HL-60 (cell line): ENCODE measurements around the gene CEP135.
"Not testable (repeated sequence)": the region's sequence is repeated elsewhere in the genome, so short reads cannot be mapped to it uniquely, and the experiment has no call there.

ENCODE experiments used
- DNase-seq, 2 experiments: peaks; one replicate each; pipeline ENCODE4 v3.0.0-alpha.2; 2010 to 2020; ENCODE audit warnings: low read depth in 1 of 2, low spot score in 1 of 2
- H3K27ac ChIP-seq: fragments of 250-450 bp; sonication (Bioruptor Pico); replicated peaks from 2 replicates; pipeline ENCODE4 v1.5.1; 2020; ENCODE audit warnings: mild to moderate bottlenecking, moderate library complexity
- H3K27me3 ChIP-seq: fragments of 250-450 bp; sonication (Bioruptor Pico); 2 replicates; pipeline ENCODE4 v1.5.1; 2021; ENCODE audit warnings: mild to moderate bottlenecking, moderate library complexity; ENCODE audit not compliant: insufficient read depth, poor library complexity, severe bottlenecking
- H3K4me3 ChIP-seq: replicated peaks from 2 replicates; pipeline ENCODE4 v1.5.1; 2011; ENCODE audit warnings: mild to moderate bottlenecking, control low read depth, low read length; ENCODE audit not compliant: insufficient read depth
- CTCF ChIP-seq: IDR thresholded peaks from one replicate; pipeline ENCODE4 v1.5.1; 2011; ENCODE audit warnings: low read length, control low read depth, inconsistent platforms; ENCODE audit not compliant: insufficient read depth
- GABPA ChIP-seq: IDR thresholded peaks from 2 replicates; pipeline ENCODE4 v1.6.1; 2012; ENCODE audit warnings: low read depth
- POLR2AphosphoS5 ChIP-seq: IDR thresholded peaks from 2 replicates; pipeline ENCODE4 v1.6.1; 2012; ENCODE audit warnings: low read depth
- REST ChIP-seq: IDR thresholded peaks from 2 replicates; pipeline ENCODE4 v1.6.1; 2012; ENCODE audit warnings: low read depth; ENCODE audit not compliant: insufficient replicate concordance
- SPI1 ChIP-seq: IDR thresholded peaks from 2 replicates; pipeline ENCODE4 v1.6.1; 2012; ENCODE audit warnings: low read depth, mild to moderate bottlenecking, borderline replicate concordance

Gene CEP135

GRCh38 chr4:55959655-55960054 lies 10.9 kb downstream of the CEP135 start:
- Histone ChIP-seq H3K27me3 (no peaks in the 10 kb centered on the region), H3K4me3 (no peak overlapping the region), H3K27ac (no peak overlapping the region)
- no peak for TF ChIP-seq GABPA
- no peak for TF ChIP-seq POLR2AphosphoS5
- no peak for TF ChIP-seq REST
- no peak for TF ChIP-seq CTCF
- TF ChIP-seq SPI1: no peak
- no peak for DNase-seq

- TF ChIP-seq CTCF: no peak
- TF ChIP-seq SPI1: no peak
- no peak for TF ChIP-seq REST
- no peak for TF ChIP-seq GABPA
- no peak for TF ChIP-seq POLR2AphosphoS5
Measured at GRCh38 chr4:55964046-55964445, 15.3 kb downstream of the CEP135 start.

GRCh38 chr4:55965585-55965984 lies 16.8 kb downstream of the CEP135 start:
- no peaks in the 10 kb centered on the region for H3K27me3 ChIP-seq
- TF ChIP-seq GABPA: no peak
- no peak for TF ChIP-seq REST
- no peak for TF ChIP-seq CTCF
- no peak for TF ChIP-seq SPI1
- TF ChIP-seq POLR2AphosphoS5: no peak
- H3K4me3 ChIP-seq: no peak overlapping the region
- H3K27ac ChIP-seq: no peak overlapping the region
- no peak for DNase-seq

More at GRCh38 chr4:55964046-55964445, 15.3 kb downstream of the CEP135 start:
- Histone ChIP-seq H3K27ac (no peak overlapping the region), H3K4me3 (no peak overlapping the region), H3K27me3 (no peaks in the 10 kb centered on the region)
- DNase-seq: no peak

GRCh38 chr4:55966324-55966723 lies 17.6 kb downstream of the CEP135 start:
- DNase-seq, H3K27me3 ChIP-seq, H3K27ac ChIP-seq, H3K4me3 ChIP-seq: not testable (repeated sequence)
